Breast epithelium (tissue), 4 donors: ENCODE results near the gene GREB1L. TPM values are rescaled to one million over a fixed set of nuclear protein-coding genes. Genes with fewer than 3 reads are reported as not detected.

ENCODE experiments used
- DNase-seq, 2 donors: peaks; one replicate each; pipeline ENCODE4 v3.0.0-alpha.2; 2019; ENCODE audit warnings: low spot score in 2 of 2
- H3K27ac ChIP-seq, 2 donors: fragments of 200-600 bp; sonication (generic) in 1 of 2; one replicate each; pipeline ENCODE4 v1.5.1; 2016 to 2019; ENCODE audit warnings: mild to moderate bottlenecking in 1 of 2
- H3K27me3 ChIP-seq, 2 donors: fragments of 200-600 bp; sonication (generic) in 1 of 2; one replicate each; pipeline versions ENCODE4 v1.5.1 to v1.6.0; 2017 to 2019; ENCODE audit warnings: control low read depth in 1 of 2, mild to moderate bottlenecking in 1 of 2
- H3K36me3 ChIP-seq: fragments of 200-600 bp; one replicate; pipeline ENCODE4 v1.5.1; 2019
- H3K4me1 ChIP-seq, 2 donors: fragments of 200-600 bp; sonication (generic); one replicate each; pipeline ENCODE4 v1.5.1; 2016 to 2019; ENCODE audit warnings: control low read depth in 1 of 2
- H3K4me3 ChIP-seq, 3 donors: fragments of 200-600 bp; sonication (generic); 1 replicate in 2 of 3; 2 replicates in 1 of 3; pipeline ENCODE4 v1.5.1; 2016 to 2019; ENCODE audit warnings: mild to moderate bottlenecking in 3 of 3, moderate library complexity in 2 of 3
- H3K9me3 ChIP-seq, 2 donors: fragments of 200-600 bp; sonication (generic) in 1 of 2; one replicate each; pipeline ENCODE4 v1.5.1; 2016 to 2019; ENCODE audit warnings: control low read depth in 1 of 2
- CTCF ChIP-seq, 3 donors: fragments of 450-650 bp; IDR thresholded peaks; one replicate each; pipeline ENCODE4 v1.5.1; 2016 to 2017; ENCODE audit warnings: antibody characterized with exemption in 3 of 3, mild to moderate bottlenecking in 3 of 3, moderate library complexity in 3 of 3
- POLR2A ChIP-seq: fragments of 450-650 bp; IDR thresholded peaks from one replicate; pipeline ENCODE4 v1.6.1; 2016; ENCODE audit warnings: antibody characterized with exemption, mild to moderate bottlenecking, moderate library complexity
- POLR2AphosphoS5 ChIP-seq, 3 donors: sonication (generic); formaldehyde crosslinking; IDR thresholded peaks; one replicate each; pipeline ENCODE4 v1.6.1; 2017; ENCODE audit warnings: antibody characterized with exemption in 3 of 3
- intact Hi-C: fragments of 100-400 bp; cut with DNase I; formaldehyde crosslinking; loops from one replicate; pipeline ENCODE4 v1.15.1; 2023; ENCODE audit warnings: low total_unique reads
- total RNA-seq, 3 donors: library from RNA; depleted of rRNA; stranded (reverse); fragments of >200 nt; gene quantifications; one replicate each; pipeline ENCODE4 v1.1.0, GENCODE V29; 2016

The GREB1L gene
- total RNA-seq, 3 donors from 2014 or later: 6.6 to 75.7 (median 8.9) TPM

GRCh38 chr18:21461460-21461859 lies 219.4 kb downstream of the GREB1L start:
- no peaks in the 10 kb centered on the region for H3K9me3 ChIP-seq
- no peaks in the 10 kb centered on the region for H3K36me3 ChIP-seq
- intact Hi-C loops: no loop called here
- no peak overlapping the region for H3K27ac ChIP-seq
- TF ChIP-seq CTCF (IDR thresholded peaks at IDR 0.05): no peak
- no peak for TF ChIP-seq POLR2AphosphoS5 (IDR thresholded peaks at IDR 0.05)
- TF ChIP-seq POLR2A: no peak
- H3K4me3 ChIP-seq: no peak overlapping the region
- DNase-seq: no peak
- no peaks in the 10 kb centered on the region for H3K4me1 ChIP-seq
- no peaks in the 10 kb centered on the region for H3K27me3 ChIP-seq

GRCh38 chr18:21463718-21464117 lies 221.7 kb downstream of the GREB1L start:
- H3K27ac ChIP-seq: no peak overlapping the region

GRCh38 chr18:21468514-21469164 lies 226.6 kb downstream of the GREB1L start:
- Histone ChIP-seq H3K9me3 (no peaks in the 10 kb centered on the region), H3K4me1 (no peaks in the 10 kb centered on the region)

More at GRCh38 chr18:21463718-21464117, 221.7 kb downstream of the GREB1L start:
- Histone ChIP-seq H3K4me1 (no peaks in the 10 kb centered on the region), H3K27me3 (no peaks in the 10 kb centered on the region), H3K9me3 (no peaks in the 10 kb centered on the region), H3K36me3 (no peaks in the 10 kb centered on the region), H3K4me3 (no peak overlapping the region)
- DNase-seq: no peak
- TF ChIP-seq CTCF (IDR thresholded peaks at IDR 0.05) (no peak), POLR2AphosphoS5 (IDR thresholded peaks at IDR 0.05) (no peak), POLR2A (no peak)
- intact Hi-C loops: no loop called here

GRCh38 chr18:21472741-21473140 lies 230.7 kb downstream of the GREB1L start:
- Histone ChIP-seq H3K9me3 (no peaks in the 10 kb centered on the region), H3K4me3 (no peak overlapping the region), H3K4me1 (no peaks in the 10 kb centered on the region), H3K27ac (no peak overlapping the region), H3K27me3 (no peaks in the 10 kb centered on the region), H3K36me3 (no peaks in the 10 kb centered on the region)
- DNase-seq: no peak
- TF ChIP-seq CTCF (IDR thresholded peaks at IDR 0.05): no peak
- TF ChIP-seq POLR2A: no peak
- no peak for TF ChIP-seq POLR2AphosphoS5 (IDR thresholded peaks at IDR 0.05)
- intact Hi-C loops: no loop called here

More at GRCh38 chr18:21468514-21469164, 226.6 kb downstream of the GREB1L start:
- no peak for TF ChIP-seq POLR2AphosphoS5 (IDR thresholded peaks at IDR 0.05)
- no peak for TF ChIP-seq CTCF (IDR thresholded peaks at IDR 0.05)
- TF ChIP-seq POLR2A: no peak
- DNase-seq: no peak
- intact Hi-C loops: no loop called here
- Histone ChIP-seq H3K27me3 (no peaks in the 10 kb centered on the region), H3K4me3 (no peak overlapping the region), H3K27ac (no peak overlapping the region), H3K36me3 (no peaks in the 10 kb centered on the region)

- no peak for DNase-seq
- Histone ChIP-seq H3K4me1 (no peaks in the 10 kb centered on the region), H3K36me3 (no peaks in the 10 kb centered on the region), H3K9me3 (no peaks in the 10 kb centered on the region), H3K4me3 (no peak overlapping the region), H3K27ac (no peak overlapping the region), H3K27me3 (no peaks in the 10 kb centered on the region)
- no peak for TF ChIP-seq POLR2AphosphoS5 (IDR thresholded peaks at IDR 0.05)
- TF ChIP-seq CTCF (IDR thresholded peaks at IDR 0.05): no peak
- TF ChIP-seq POLR2A: no peak
- intact Hi-C loops: no loop called here
These were observed 232.6 kb downstream of the GREB1L start for GRCh38 chr18:21474621-21475020.
